CD4-positive, CD25-positive, alpha-beta regulatory T cell (primary cell): ENCODE measurements around the gene OSBPL2. TPM values are rescaled to one million over a fixed set of nuclear protein-coding genes. Genes with fewer than 3 reads are reported as not detected.

Experiments
- ATAC-seq, 2 donors: fragments of 150-1000 bp; cut with Tn5 transposase; one replicate each; pipeline ENCODE4 v1.10.0; 2021; ENCODE audit warnings: low read depth in 2 of 2, moderate number of reproducible peaks in 2 of 2, moderate library complexity in 1 of 2
- DNase-seq, 3 donors: peaks; one replicate each; pipeline versions ENCODE4 v3.0.0 to v3.0.0-alpha.2; 2012 to 2022; ENCODE audit warnings: mixed read lengths in 1 of 3
- H3K27ac ChIP-seq: one replicate; pipeline ENCODE4 v1.7.0; 2013; ENCODE audit warnings: mild to moderate bottlenecking, low read length; ENCODE audit not compliant: insufficient read depth, poor library complexity, severe bottlenecking
- H3K27me3 ChIP-seq: one replicate; pipeline ENCODE4 v1.7.0; 2013; ENCODE audit warnings: low read length; ENCODE audit not compliant: control insufficient read depth, insufficient read depth
- H3K36me3 ChIP-seq: one replicate; pipeline ENCODE4 v1.7.0; 2013; ENCODE audit warnings: mild to moderate bottlenecking, low read length, moderate library complexity; ENCODE audit not compliant: control insufficient read depth, insufficient read depth
- H3K4me1 ChIP-seq: 2 replicates; pipeline ENCODE4 v1.7.0; 2013; ENCODE audit warnings: mild to moderate bottlenecking, low read length; ENCODE audit not compliant: insufficient read depth, control insufficient read depth, poor library complexity, severe bottlenecking
- H3K4me3 ChIP-seq: one replicate; pipeline ENCODE4 v1.7.0; 2013; ENCODE audit warnings: low read depth, mild to moderate bottlenecking, low read length, moderate library complexity
- H3K9me3 ChIP-seq, 2 experiments: 1 replicate in 1 of 2; 2 replicates in 1 of 2; pipeline ENCODE4 v1.7.0; 2013; ENCODE audit warnings: low read length in 2 of 2, mild to moderate bottlenecking in 1 of 2, moderate library complexity in 1 of 2; ENCODE audit not compliant: control insufficient read depth in 2 of 2
- H3K27ac Mint-ChIP-seq, 3 donors: one replicate each; pipeline ENCODE4 v1.8.0; 2020 to 2022; ENCODE audit warnings: mild to moderate bottlenecking in 3 of 3, mixed read lengths in 3 of 3, moderate library complexity in 2 of 3
- H3K27me3 Mint-ChIP-seq: one replicate; pipeline ENCODE4 v1.8.0; 2022; ENCODE audit warnings: mild to moderate bottlenecking, mixed read lengths
- H3K36me3 Mint-ChIP-seq: one replicate; pipeline ENCODE4 v1.8.0; 2020; ENCODE audit warnings: mixed read lengths
- H3K4me1 Mint-ChIP-seq, 4 donors: one replicate each; pipeline ENCODE4 v1.8.0; 2020 to 2022; ENCODE audit warnings: mixed read lengths in 4 of 4, mild to moderate bottlenecking in 1 of 4
- H3K4me3 Mint-ChIP-seq, 4 donors: one replicate each; pipeline ENCODE4 v1.8.0; 2020 to 2022; ENCODE audit warnings: mild to moderate bottlenecking in 4 of 4, mixed read lengths in 4 of 4, moderate library complexity in 3 of 4
- H3K9me3 Mint-ChIP-seq, 7 donors: one replicate each; pipeline ENCODE4 v1.8.0; 2020 to 2022; ENCODE audit warnings: mixed read lengths in 7 of 7, mild to moderate bottlenecking in 3 of 7, moderate library complexity in 2 of 7
- polyA plus RNA-seq, 4 donors: library from polyadenylated mRNA; unstranded; fragments of 300-500 nt; fragmentation: Illumina TruSeq; gene quantifications; one replicate each; pipeline ENCODE4 v1.2.3, GENCODE V29; 2021
- total RNA-seq: library from RNA; stranded (reverse); gene quantifications from one replicate; pipeline ENCODE4 v1.2.3, GENCODE V29; 2022

Gene OSBPL2
- total and polyA plus RNA-seq, 5 donors from 2014 or later: 19.3 to 85.2 (median 23.2) TPM

- Mint-ChIP-seq H3K27ac (no peak overlapping the region), H3K27me3 (no peaks in the 10 kb centered on the region), H3K4me1 (peaks cover 0 to 15% (median 5%) of the 10 kb centered on the region in 4 donors), H3K4me3 (peak overlapping the region in 1 of 4 donors; percentile 28), H3K36me3 (peaks cover 10% of the 10 kb centered on the region), H3K9me3 (no peaks in the 10 kb centered on the region)
- H3K9me3 ChIP-seq: no peaks in the 10 kb centered on the region
- peaks cover 41% of the 10 kb centered on the region for H3K36me3 ChIP-seq
- no peaks in the 10 kb centered on the region for H3K27me3 ChIP-seq
- ATAC-seq (no peak), DNase-seq (no peak)
- peaks cover 15% of the 10 kb centered on the region for H3K4me1 ChIP-seq
- no peak overlapping the region for H3K4me3 ChIP-seq
- H3K27ac ChIP-seq: no peak overlapping the region
Measured at GRCh38 chr20:62309198-62309944, 71.0 kb downstream of the OSBPL2 start.

- DNase-seq (no peak), ATAC-seq (no peak)
- H3K4me3 ChIP-seq: no peak overlapping the region
- Mint-ChIP-seq H3K27ac (no peak overlapping the region), H3K4me3 (peak overlapping the region in 1 of 4 donors; percentile 28), H3K4me1 (peaks cover 0 to 7% (median 1%) of the 10 kb centered on the region in 4 donors), H3K9me3 (no peaks in the 10 kb centered on the region), H3K36me3 (peaks cover 10% of the 10 kb centered on the region), H3K27me3 (no peaks in the 10 kb centered on the region)
- H3K4me1 ChIP-seq: peaks cover 7% of the 10 kb centered on the region
- H3K27ac ChIP-seq: no peak overlapping the region
- no peaks in the 10 kb centered on the region for H3K9me3 ChIP-seq
- H3K36me3 ChIP-seq: peaks cover 35% of the 10 kb centered on the region
- H3K27me3 ChIP-seq: no peaks in the 10 kb centered on the region
Measured at GRCh38 chr20:62309947-62310756, 71.8 kb downstream of the OSBPL2 start.

DNA sequence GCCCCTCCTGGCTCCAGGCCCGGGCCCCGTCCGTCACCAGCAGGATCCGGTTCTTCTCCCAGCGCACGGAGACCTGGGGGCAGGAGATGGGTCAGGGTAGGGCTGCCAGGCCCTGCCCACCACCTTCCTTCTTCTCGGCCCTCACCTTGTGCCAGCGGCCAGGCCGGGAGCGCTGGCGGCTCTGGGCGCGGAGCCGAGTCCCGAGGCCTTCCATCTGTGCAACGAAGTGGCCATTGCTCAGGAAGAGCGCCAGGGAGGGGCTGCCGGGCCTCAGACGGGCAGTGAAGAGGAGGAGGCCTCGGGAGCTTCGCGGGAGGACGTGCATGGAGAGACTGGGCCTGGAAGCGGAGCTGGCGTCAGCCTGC is 72.4 kb downstream of the OSBPL2 start:
- H3K36me3 ChIP-seq: peaks cover 29% of the 10 kb centered on the region
- Mint-ChIP-seq H3K27me3 (no peaks in the 10 kb centered on the region), H3K4me3 (no peak overlapping the region), H3K4me1 (peaks cover 0 to 4% (median 0%) of the 10 kb centered on the region in 4 donors), H3K27ac (no peak overlapping the region), H3K36me3 (peaks cover 7% of the 10 kb centered on the region), H3K9me3 (no peaks in the 10 kb centered on the region)
- no peaks in the 10 kb centered on the region for H3K27me3 ChIP-seq
- DNase-seq (no peak), ATAC-seq (no peak)
- H3K27ac ChIP-seq: no peak overlapping the region
- H3K4me1 ChIP-seq: peaks cover 1% of the 10 kb centered on the region
- no peaks in the 10 kb centered on the region for H3K9me3 ChIP-seq
- no peak overlapping the region for H3K4me3 ChIP-seq

GRCh38 chr20:62311150-62311549 is 72.8 kb downstream of the OSBPL2 start:
- H3K9me3 Mint-ChIP-seq: no peaks in the 10 kb centered on the region
- Histone ChIP-seq H3K27me3 (no peaks in the 10 kb centered on the region), H3K4me1 (no peaks in the 10 kb centered on the region), H3K4me3 (no peak overlapping the region), H3K36me3 (peaks cover 25% of the 10 kb centered on the region), H3K27ac (no peak overlapping the region), H3K9me3 (no peaks in the 10 kb centered on the region)
- H3K4me3 Mint-ChIP-seq: no peak overlapping the region
- no peak for ATAC-seq
- H3K36me3 Mint-ChIP-seq: peaks cover 7% of the 10 kb centered on the region
- H3K27ac Mint-ChIP-seq: no peak overlapping the region
- DNase-seq: no peak
- peaks cover 0 to 3% (median 0%) of the 10 kb centered on the region in 4 donors for H3K4me1 Mint-ChIP-seq
- H3K27me3 Mint-ChIP-seq: no peaks in the 10 kb centered on the region

DNA sequence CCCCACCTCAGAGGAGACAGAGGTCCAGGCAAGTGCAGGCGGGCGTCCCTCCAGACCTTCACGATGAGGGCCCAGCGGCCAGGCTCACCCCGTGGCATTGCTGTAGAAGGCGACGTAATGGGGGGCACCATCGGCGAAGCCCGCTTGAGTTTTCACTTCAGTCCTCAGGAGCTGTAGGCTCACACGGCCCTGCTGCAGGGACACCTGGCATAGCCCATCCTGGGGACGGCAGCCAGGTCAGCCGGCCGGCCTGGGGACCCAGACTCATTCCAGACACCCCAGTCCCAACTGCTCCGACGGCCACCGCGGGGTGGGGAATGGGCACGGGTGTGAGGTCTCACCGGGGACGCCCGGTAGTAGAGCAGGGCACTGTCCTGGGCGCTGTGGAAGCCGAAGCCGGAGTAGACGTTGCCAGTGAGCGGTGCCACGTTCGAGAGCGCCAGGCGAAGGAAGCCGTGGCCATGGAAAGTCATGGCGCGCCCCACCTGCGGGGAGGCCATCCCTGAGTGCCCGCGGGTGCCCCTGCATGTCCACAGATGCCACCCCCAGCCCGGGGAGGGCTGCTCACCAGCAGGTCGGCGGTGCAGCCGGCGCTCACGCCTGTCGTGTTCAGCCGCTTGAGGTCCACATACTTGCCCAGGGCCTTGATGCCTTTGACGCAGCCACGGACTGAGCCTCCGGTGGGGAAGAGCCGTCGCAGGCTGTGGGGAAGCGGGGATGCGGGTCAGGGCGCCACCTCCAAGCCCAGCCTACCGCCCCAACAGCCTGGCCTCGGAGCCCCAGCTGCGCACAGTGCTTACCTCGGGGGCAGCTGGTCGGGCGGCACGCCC is 73.7 kb downstream of the OSBPL2 start:
- Mint-ChIP-seq H3K36me3 (peaks cover 7% of the 10 kb centered on the region), H3K27me3 (no peaks in the 10 kb centered on the region), H3K4me3 (no peak overlapping the region), H3K4me1 (peaks cover 0 to 2% (median 0%) of the 10 kb centered on the region in 4 donors), H3K27ac (no peak overlapping the region), H3K9me3 (no peaks in the 10 kb centered on the region)
- Histone ChIP-seq H3K27ac (no peak overlapping the region), H3K4me1 (no peaks in the 10 kb centered on the region), H3K4me3 (no peak overlapping the region), H3K9me3 (no peaks in the 10 kb centered on the region), H3K27me3 (no peaks in the 10 kb centered on the region), H3K36me3 (peaks cover 17% of the 10 kb centered on the region)
- DNase-seq: no peak
- no peak for ATAC-seq

- ATAC-seq: no peak
Measured at GRCh38 chr20:62312662-62312977, 74.3 kb downstream of the OSBPL2 start.

DNA sequence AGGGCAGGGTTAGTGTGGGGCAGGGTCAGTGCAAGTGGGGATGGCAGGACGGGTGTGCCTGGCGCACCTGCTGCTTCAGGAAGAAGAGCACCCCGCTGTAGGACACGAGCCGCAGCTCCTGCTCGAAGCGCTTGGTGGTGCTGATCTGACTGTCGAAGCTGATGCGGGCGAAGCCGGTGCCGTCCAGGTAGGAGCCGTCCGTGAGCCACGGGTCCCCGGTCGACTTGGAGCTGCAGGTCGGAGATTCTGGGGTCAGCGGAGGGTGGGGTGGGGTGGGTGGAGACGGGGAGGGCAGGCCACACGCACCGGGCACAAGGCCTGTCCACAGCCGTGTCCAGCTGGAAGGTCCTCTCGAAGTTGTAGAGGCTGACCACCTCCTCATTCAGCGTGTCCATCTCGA is 74.7 kb downstream of the OSBPL2 start:
- H3K36me3 ChIP-seq: peaks cover 9% of the 10 kb centered on the region
- no peaks in the 10 kb centered on the region for H3K27me3 ChIP-seq
- Mint-ChIP-seq H3K27me3 (no peaks in the 10 kb centered on the region), H3K4me1 (peaks cover 0 to 2% (median 0%) of the 10 kb centered on the region in 4 donors), H3K4me3 (no peak overlapping the region), H3K27ac (no peak overlapping the region), H3K36me3 (peaks cover 7% of the 10 kb centered on the region), H3K9me3 (no peaks in the 10 kb centered on the region)
- no peak overlapping the region for H3K4me3 ChIP-seq
- H3K27ac ChIP-seq: no peak overlapping the region
- no peaks in the 10 kb centered on the region for H3K9me3 ChIP-seq
- no peak for DNase-seq
- ATAC-seq: no peak
- no peaks in the 10 kb centered on the region for H3K4me1 ChIP-seq

More at GRCh38 chr20:62312662-62312977, 74.3 kb downstream of the OSBPL2 start:
- Histone ChIP-seq H3K4me3 (no peak overlapping the region), H3K27ac (no peak overlapping the region), H3K27me3 (no peaks in the 10 kb centered on the region), H3K9me3 (no peaks in the 10 kb centered on the region), H3K36me3 (peaks cover 12% of the 10 kb centered on the region), H3K4me1 (no peaks in the 10 kb centered on the region)
- no peak overlapping the region for H3K4me3 Mint-ChIP-seq
- H3K27ac Mint-ChIP-seq: no peak overlapping the region
- DNase-seq: no peak
- no peaks in the 10 kb centered on the region for H3K27me3 Mint-ChIP-seq
- peaks cover 0 to 2% (median 0%) of the 10 kb centered on the region in 4 donors for H3K4me1 Mint-ChIP-seq
- no peaks in the 10 kb centered on the region for H3K9me3 Mint-ChIP-seq
- peaks cover 7% of the 10 kb centered on the region for H3K36me3 Mint-ChIP-seq
